ENCODE data around the gene RAET1E. TPM values are rescaled to one million over a fixed set of nuclear protein-coding genes. Genes with fewer than 3 reads are reported as not detected.
"Not testable (repeated sequence)": the region's sequence is repeated elsewhere in the genome, so short reads cannot be mapped to it uniquely, and the experiment has no call there.

The RAET1E gene
- polyA plus RNA-seq (ENCODE audit: insufficient read depth in 1 of 5, insufficient read length in 5 of 5, low replicate concordance in 1 of 5), result under 1 TPM; 0.24 to 0.61 (median 0.42) TPM
- long read RNA-seq, donor 1, result 0 reads
- long read RNA-seq, donor 2, result 0 reads
- long read RNA-seq, donor 3, result 0 reads
- long read RNA-seq, donor 4, result 0 reads
- long read RNA-seq, donor 5, result 0 reads
- long read RNA-seq, donor 6, result 0 reads
- long read RNA-seq, donor 7, result 0 reads
- long read RNA-seq, donor 8, result 0 reads

GRCh38 chr6:149897855-149898744 is at the start of gene RAET1E:
Gene RAET1E, minus strand, starts transcription at chr6:149898113. Its CDS starts 7,212 bp downstream, at chr6:149890901.
- no peak for DNase-seq

GRCh38 chr6:149947533-149947932 is 49.6 kb upstream of the RAET1E start:
- DNase-seq, result not testable (repeated sequence)

- DNase-seq, result not testable (repeated sequence)
These were observed 48.7 kb upstream of the RAET1E start for GRCh38 chr6:149946631-149947030.

GRCh38 chr6:149945276-149945675 is 47.4 kb upstream of the RAET1E start:
- not testable (repeated sequence) for DNase-seq

- DNase-seq, result not testable (repeated sequence)
These were observed 45.4 kb upstream of the RAET1E start for GRCh38 chr6:149943321-149943720.

GRCh38 chr6:149942461-149942829 is 44.5 kb upstream of the RAET1E start:
- no peak for DNase-seq

- peak; percentile 70 to 82 for DNase-seq
These were observed 43.9 kb upstream of the RAET1E start, which contains the start of gene ULBP2 for GRCh38 chr6:149941583-149942460. Gene ULBP2, plus strand, starts transcription at chr6:149942014. Its CDS starts 59 bp downstream, at chr6:149942073.

- no peak for DNase-seq
These were observed 42.7 kb upstream of the RAET1E start for GRCh38 chr6:149940672-149940982.

GRCh38 chr6:149939909-149940671 is 42.2 kb upstream of the RAET1E start:
- no peak for DNase-seq

- DNase-seq, result no peak
These were observed 41.4 kb upstream of the RAET1E start for GRCh38 chr6:149939356-149939648.

GRCh38 chr6:149938571-149939355 is 40.9 kb upstream of the RAET1E start:
- peak in 1 of 2 donors; percentile 24 for DNase-seq

- not testable (repeated sequence) for DNase-seq
These were observed 40.2 kb upstream of the RAET1E start for GRCh38 chr6:149938013-149938570.

- DNase-seq, result no peak
These were observed 38.8 kb upstream of the RAET1E start for GRCh38 chr6:149936743-149937142.

- no peak for DNase-seq
These were observed 37.8 kb upstream of the RAET1E start for GRCh38 chr6:149935668-149936067.

- DNase-seq, result no peak
These were observed 37.3 kb upstream of the RAET1E start for GRCh38 chr6:149935246-149935645.

- DNase-seq, result peak; percentile 47 to 61
These were observed 36.6 kb upstream of the RAET1E start for GRCh38 chr6:149934249-149935156.

- no peak for DNase-seq
These were observed 35.5 kb upstream of the RAET1E start for GRCh38 chr6:149933461-149933860.

- DNase-seq, result no peak
These were observed 35.1 kb upstream of the RAET1E start for GRCh38 chr6:149933036-149933435.

- DNase-seq, result no peak
These were observed 33.6 kb upstream of the RAET1E start for GRCh38 chr6:149931501-149931900.

All from right lung (tissue), 10 donors.